H1 (cell line): Measurements from ENCODE around the gene CPXCR1. TPM values are rescaled to one million over a fixed set of nuclear protein-coding genes. Genes with fewer than 3 reads are reported as not detected.
"Not testable (repeated sequence)": the region's sequence is repeated elsewhere in the genome, so short reads cannot be mapped to it uniquely, and the experiment has no call there.

Experiments
- CTCF ChIA-PET: fragments of 300-600 bp; sonication (Branson Sonifier 250); formaldehyde crosslinking; loops from one replicate; lab custom pipeline; 2021; ENCODE audit not compliant: partially characterized antibody; lab: Charles Lee
- POLR2A ChIA-PET: fragments of 300-600 bp; sonication (Branson Sonifier 250); formaldehyde crosslinking; loops from one replicate; lab custom pipeline; 2021; ENCODE audit warnings: inconsistent platforms; ENCODE audit not compliant: partially characterized antibody; lab: Charles Lee
- DNase-seq, 2 experiments: peaks; one replicate each; pipeline versions ENCODE4 v3.0.0 to v3.0.0-alpha.2; 2010 to 2022; ENCODE audit warnings: low spot score in 2 of 2, low read depth in 1 of 2, mixed read lengths in 1 of 2
- FAIRE-seq: peaks from 2 replicates; lab custom pipeline; 2011; peaks lifted over from hg19 to GRCh38; lab: Jason Lieb, UNC
- H2AFZ ChIP-seq: 2 replicates; pipeline ENCODE4 v1.8.1; 2012; ENCODE audit warnings: low read length, inconsistent platforms
- H2AK5ac ChIP-seq: 2 replicates; pipeline ENCODE4 v1.6.1; 2013; ENCODE audit warnings: low read depth, low read length
- H2BK120ac ChIP-seq: replicated peaks from 2 replicates; pipeline ENCODE3; 2013; ENCODE audit warnings: low read depth, low read length, inconsistent platforms
- H2BK12ac ChIP-seq: 2 replicates; pipeline ENCODE4 v1.6.1; 2013; ENCODE audit warnings: low read depth, low read length
- H2BK15ac ChIP-seq: 2 replicates; pipeline ENCODE4 v1.6.1; 2013; ENCODE audit warnings: low read length
- H2BK20ac ChIP-seq: 2 replicates; pipeline ENCODE4 v1.6.1; 2013; ENCODE audit warnings: low read length
- H2BK5ac ChIP-seq: 2 replicates; pipeline ENCODE4 v1.6.1; 2013; ENCODE audit warnings: low read depth, low read length
- H3K14ac ChIP-seq: 2 replicates; pipeline ENCODE4 v1.6.1; 2013; ENCODE audit warnings: inconsistent platforms; ENCODE audit not compliant: insufficient read length
- H3K18ac ChIP-seq: 2 replicates; pipeline ENCODE4 v1.6.1; 2013; ENCODE audit warnings: low read length; ENCODE audit errors: extremely low read depth
- H3K23ac ChIP-seq: 2 replicates; pipeline ENCODE4 v1.6.1; 2013; ENCODE audit warnings: inconsistent platforms; ENCODE audit not compliant: insufficient read length
- H3K23me2 ChIP-seq: 2 replicates; pipeline ENCODE4 v1.6.1; 2013; ENCODE audit warnings: low read depth, low read length
- H3K27ac ChIP-seq: 2 replicates; pipeline ENCODE4 v1.6.1; 2011; ENCODE audit warnings: low read depth, low read length, inconsistent platforms
- H3K27me3 ChIP-seq, 4 experiments: replicated peaks in 1 of 4; 1 replicate in 1 of 4; 2 replicates in 3 of 4; pipeline versions ENCODE4 v1.6.1 to v1.8.1; 2011 to 2013; ENCODE audit warnings: low read length in 3 of 4, mild to moderate bottlenecking in 3 of 4, inconsistent platforms in 2 of 4, mixed read lengths in 2 of 4, moderate library complexity in 1 of 4; ENCODE audit not compliant: control insufficient read depth in 3 of 4, insufficient read depth in 3 of 4; ENCODE audit errors: extremely low read depth in 1 of 4
- H3K36me3 ChIP-seq, 4 experiments: 2 replicates each; pipeline versions ENCODE4 v1.6.1 to v1.8.1; 2011 to 2013; ENCODE audit warnings: mild to moderate bottlenecking in 4 of 4, low read length in 3 of 4, moderate library complexity in 2 of 4, control low read depth in 1 of 4, inconsistent platforms in 1 of 4; ENCODE audit not compliant: insufficient read depth in 4 of 4, control insufficient read depth in 2 of 4
- H3K4ac ChIP-seq: replicated peaks from 2 replicates; pipeline ENCODE3; 2013; ENCODE audit warnings: low read length, low read depth, mixed read lengths, inconsistent platforms; ENCODE audit not compliant: insufficient read length
- H3K4me1 ChIP-seq, 4 experiments: replicated peaks in 1 of 4; 1 replicate in 1 of 4; 2 replicates in 3 of 4; pipeline versions ENCODE4 v1.6.1 to v1.8.1; 2011 to 2013; ENCODE audit warnings: low read length in 3 of 4, inconsistent platforms in 2 of 4, mixed read lengths in 1 of 4; ENCODE audit not compliant: insufficient read depth in 4 of 4, control insufficient read depth in 3 of 4
- H3K4me2 ChIP-seq, 2 experiments: 2 replicates each; pipeline versions ENCODE4 v1.6.1 to v1.8.1; 2011 to 2013; ENCODE audit warnings: low read depth in 2 of 2, low read length in 2 of 2, control low read depth in 1 of 2, inconsistent platforms in 1 of 2, mild to moderate bottlenecking in 1 of 2; ENCODE audit not compliant: insufficient read depth in 1 of 2
- H3K4me3 ChIP-seq, 4 experiments: fragments of 200-600, 300-600 bp in 1 of 4; sonication (generic), shearing (Covaris generic), sonication (Bioruptor Twin) in 1 of 4; 2 replicates each; pipeline versions ENCODE4 v1.5.1 to v1.8.1; 2011 to 2016; ENCODE audit warnings: low read length in 4 of 4, low read depth in 3 of 4, control low read depth in 2 of 4, inconsistent platforms in 2 of 4, mild to moderate bottlenecking in 2 of 4, mixed read lengths in 1 of 4, moderate library complexity in 1 of 4; ENCODE audit not compliant: insufficient read depth in 2 of 4; ENCODE audit errors: extremely low read depth in 1 of 4
- H3K56ac ChIP-seq: replicated peaks from 2 replicates; pipeline ENCODE3; 2013; ENCODE audit warnings: low read depth, mild to moderate bottlenecking, mixed read lengths, low read length, inconsistent platforms; ENCODE audit not compliant: insufficient read length
- H3K79me1 ChIP-seq: 2 replicates; pipeline ENCODE4 v1.6.1; 2013; ENCODE audit warnings: low read depth, low read length, control low read depth
- H3K79me2 ChIP-seq, 2 experiments: 2 replicates each; pipeline versions ENCODE4 v1.6.1 to v1.8.1; 2012 to 2013; ENCODE audit warnings: low read length in 2 of 2, mild to moderate bottlenecking in 2 of 2, inconsistent platforms in 1 of 2; ENCODE audit not compliant: insufficient read depth in 2 of 2, control insufficient read depth in 1 of 2
- H3K9ac ChIP-seq, 4 experiments: replicated peaks in 1 of 4; 1 replicate in 1 of 4; 2 replicates in 3 of 4; pipeline versions ENCODE4 v1.6.1 to v1.8.1; 2011 to 2013; ENCODE audit warnings: low read depth in 3 of 4, low read length in 3 of 4, control low read depth in 2 of 4, mild to moderate bottlenecking in 2 of 4, moderate library complexity in 2 of 4, inconsistent platforms in 1 of 4; ENCODE audit errors: extremely low read depth in 1 of 4
- H3K9me3 ChIP-seq, 2 experiments: 2 replicates each; pipeline versions ENCODE4 v1.6.1 to v1.8.1; 2012 to 2013; ENCODE audit warnings: mild to moderate bottlenecking in 2 of 2, moderate library complexity in 2 of 2, control low read depth in 1 of 2, inconsistent platforms in 1 of 2, low read depth in 1 of 2, low read length in 1 of 2, mixed read lengths in 1 of 2; ENCODE audit not compliant: insufficient read depth in 2 of 2
- H4K20me1 ChIP-seq, 2 experiments: replicated peaks in 1 of 2; 2 replicates each; pipeline versions ENCODE3 to v1.8.1; 2011 to 2013; ENCODE audit warnings: inconsistent platforms in 2 of 2, low read length in 2 of 2, mild to moderate bottlenecking in 1 of 2; ENCODE audit not compliant: insufficient read depth in 2 of 2, control insufficient read depth in 1 of 2
- H4K5ac ChIP-seq: 2 replicates; pipeline ENCODE4 v1.6.1; 2013; ENCODE audit warnings: low read length, low read depth, mixed read lengths, inconsistent platforms; ENCODE audit not compliant: insufficient read length
- H4K8ac ChIP-seq: 2 replicates; pipeline ENCODE4 v1.8.0; 2013; ENCODE audit warnings: mild to moderate bottlenecking, moderate library complexity, low read length, inconsistent platforms; ENCODE audit not compliant: insufficient read depth; ENCODE audit errors: extremely low read depth
- H4K91ac ChIP-seq: replicated peaks from 2 replicates; pipeline ENCODE3; 2013; ENCODE audit warnings: low read length, mixed read lengths, inconsistent platforms; ENCODE audit not compliant: insufficient read length
- WGBS, 2 experiments: shearing (Covaris generic) in 1 of 2; methylation state at CpG; one replicate each; pipeline versions ENCODE4 v1.1.6 to v1.1.7; 2013 to 2015; ENCODE audit warnings: low lambda C conversion rate in 2 of 2, mixed read lengths in 2 of 2, inconsistent platforms in 1 of 2, low coverage in 1 of 2, missing lambda C conversion rate in 1 of 2; ENCODE audit not compliant: insufficient replicate concordance in 2 of 2, insufficient coverage in 1 of 2, insufficient read length in 1 of 2; ENCODE audit errors: extremely low coverage in 1 of 2, missing lambda C conversion rate in 1 of 2; 5-methylcytosine and 5-hydroxymethylcytosine counted together
- polyA plus RNA-seq, 7 experiments: library from polyadenylated mRNA; depleted of rRNA in 3 of 7; stranded (reverse) in 5 of 7; unstranded in 2 of 7; fragments of >200 nt in 5 of 7; fragments of 200-250 nt in 2 of 7; gene quantifications; 1 replicate in 5 of 7; 2 replicates in 1 of 7; 4 replicates in 1 of 7; pipeline versions ENCODE4 v1.2.1 to v1.2.3, GENCODE V29; 2011 to 2013; ENCODE audit warnings: missing spikeins in 2 of 7, mixed read lengths in 2 of 7
- total RNA-seq: library from RNA; stranded (reverse); fragmentation: NEBNext Ultra II Directional; extraction: Animal tissue kit (Norgen Biotek cat#: 25700); gene quantifications from 2 replicates; pipeline ENCODE4 v1.2.1, GENCODE V29; 2021

The CPXCR1 gene
- total and polyA plus RNA-seq, 2 of the 8 experiments (the other 6 are each of a cell fraction or from before 2014, with no cell fraction given): not detected

- H4K91ac ChIP-seq, FAIRE-seq, H3K27me3 ChIP-seq, H3K23me2 ChIP-seq, H3K4me3 ChIP-seq, H2BK20ac ChIP-seq, H3K9me3 ChIP-seq, H3K14ac ChIP-seq, H4K5ac ChIP-seq, H3K27ac ChIP-seq, H3K23ac ChIP-seq, H3K79me2 ChIP-seq, H3K18ac ChIP-seq, H4K8ac ChIP-seq, CTCF ChIA-PET, H3K4ac ChIP-seq, H3K36me3 ChIP-seq, H2BK120ac ChIP-seq, POLR2A ChIA-PET, H2AFZ ChIP-seq, H3K79me1 ChIP-seq, H2AK5ac ChIP-seq, DNase-seq, H3K9ac ChIP-seq, H3K4me2 ChIP-seq, H4K20me1 ChIP-seq, H2BK5ac ChIP-seq, H3K4me1 ChIP-seq, H3K56ac ChIP-seq, H2BK12ac ChIP-seq, H2BK15ac ChIP-seq: not testable (repeated sequence)
- 100% methylated on average over 1 of the region's 11 CpGs; no CpG with 5 or more reads in 1 of the 2 experiments for WGBS, 2 experiments
These were observed 810 bp upstream of the CPXCR1 start for GRCh38 chrX:88746215-88746614.

GRCh38 chrX:88752339-88752738, 5.3 kb downstream of the CPXCR1 start:
- DNase-seq, H3K23me2 ChIP-seq, H2BK15ac ChIP-seq, H4K8ac ChIP-seq, H2BK120ac ChIP-seq, H3K4me3 ChIP-seq, H3K9me3 ChIP-seq, H3K27me3 ChIP-seq, H3K9ac ChIP-seq, H3K4me1 ChIP-seq, CTCF ChIA-PET, H4K20me1 ChIP-seq, H3K4ac ChIP-seq, H2BK5ac ChIP-seq, H3K14ac ChIP-seq, H3K18ac ChIP-seq, H3K56ac ChIP-seq, FAIRE-seq, H3K23ac ChIP-seq, H2AK5ac ChIP-seq, H3K27ac ChIP-seq, H4K5ac ChIP-seq, H3K36me3 ChIP-seq, H2AFZ ChIP-seq, H2BK20ac ChIP-seq, H2BK12ac ChIP-seq, H4K91ac ChIP-seq, H3K4me2 ChIP-seq, POLR2A ChIA-PET, H3K79me1 ChIP-seq, H3K79me2 ChIP-seq: not testable (repeated sequence)
- WGBS, 2 experiments: 98% methylated on average over 5 of the region's 5 CpGs; no CpG with 5 or more reads in 1 of the 2 experiments
